Transverse colon (tissue), 3 donors: ENCODE measurements around the gene NUP133.
"Not testable (repeated sequence)": the region's sequence is repeated elsewhere in the genome, so short reads cannot be mapped to it uniquely, and the experiment has no call there.

Experiments used
- CTCF ChIP-seq, 5 experiments: fragments of 200-600 bp in 3 of 5; fragments of 450-650 bp in 2 of 5; sonication (generic) in 3 of 5; IDR thresholded peaks; 1 replicate in 2 of 5; 2 replicates in 3 of 5; pipeline ENCODE4 v1.5.1; 2016 to 2017; ENCODE audit warnings: antibody characterized with exemption in 5 of 5, inconsistent platforms in 3 of 5, mild to moderate bottlenecking in 2 of 5, moderate library complexity in 1 of 5
- EP300 ChIP-seq: sonication (generic); formaldehyde crosslinking; IDR thresholded peaks from one replicate; pipeline ENCODE4 v1.6.1; 2017; ENCODE audit warnings: antibody characterized with exemption, low read depth

GRCh38 chr1:229475859-229476258, 32.3 kb downstream of the NUP133 start:
- not testable (repeated sequence) for TF ChIP-seq EP300; CTCF (IDR thresholded peaks at IDR 0.05)
